GM13976 (cell line): Measurements from ENCODE around the gene PAX7.

Source experiments
- DNase-seq: peaks from one replicate; pipeline ENCODE4 v3.0.0; 2012; ENCODE audit warnings: low spot score
- in situ Hi-C: fragments of 300-500 bp; cut with MboI; formaldehyde crosslinking; loops from one replicate; pipeline ENCODE4 v1.12.0; 2022; ENCODE audit warnings: low sequenced_read_pairs, mixed read lengths, inconsistent platforms; ENCODE audit not compliant: unreplicated experiment
- TF ChIP-seq, protein P1 (sequence below): IDR thresholded peaks from 2 replicates; pipeline ENCODE4 v1.5.1; 2012; ENCODE audit warnings: borderline replicate concordance, mild to moderate bottlenecking; ENCODE audit not compliant: insufficient read depth; ENCODE audit errors: extremely low read depth, missing control alignments, control extremely low read depth

Gene PAX7

DNA sequence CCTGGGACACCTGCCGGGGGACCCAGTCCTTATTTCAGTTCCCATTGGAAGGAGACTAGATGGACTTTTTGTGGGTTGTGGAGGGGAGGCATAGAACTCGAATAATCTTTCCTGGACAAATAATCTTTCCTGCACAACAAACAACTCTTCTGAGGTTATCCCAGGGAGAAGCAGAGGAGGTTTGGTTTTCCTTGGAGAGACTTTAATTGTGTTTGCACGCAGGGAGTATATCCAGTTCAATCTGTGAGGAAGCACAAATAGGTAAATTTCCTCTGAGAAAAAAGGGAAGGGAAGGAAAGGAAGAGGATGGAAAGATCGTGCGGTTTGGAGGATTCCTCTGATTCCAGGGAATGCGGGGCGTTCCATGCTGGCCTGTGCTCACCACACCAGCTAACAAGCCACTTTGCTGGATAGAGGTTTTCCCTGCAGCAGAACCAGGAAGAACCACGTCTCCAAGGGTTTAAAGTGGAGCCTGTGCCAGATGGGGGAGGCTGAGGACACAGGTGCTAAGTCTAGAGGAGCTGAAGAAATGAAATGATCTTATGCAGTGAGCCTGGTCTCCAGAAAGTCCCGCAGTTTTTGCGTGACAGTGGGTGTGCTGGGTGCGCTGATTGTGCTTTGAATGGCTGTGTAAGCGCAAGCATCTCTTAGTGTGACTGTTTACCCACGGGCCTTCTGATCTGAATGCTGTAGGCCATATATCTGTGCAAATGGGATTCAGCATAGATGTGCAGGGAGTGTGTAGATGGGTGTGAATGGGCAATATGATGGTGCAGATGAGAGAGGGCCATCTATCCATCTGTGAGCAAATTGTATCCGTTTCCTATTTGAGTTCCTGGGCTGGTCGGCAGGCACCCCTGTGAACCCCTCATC lies 7.6 kb downstream of the PAX7 start:
- in situ Hi-C loops: no loop called here
- TF ChIP-seq, protein P1, sequence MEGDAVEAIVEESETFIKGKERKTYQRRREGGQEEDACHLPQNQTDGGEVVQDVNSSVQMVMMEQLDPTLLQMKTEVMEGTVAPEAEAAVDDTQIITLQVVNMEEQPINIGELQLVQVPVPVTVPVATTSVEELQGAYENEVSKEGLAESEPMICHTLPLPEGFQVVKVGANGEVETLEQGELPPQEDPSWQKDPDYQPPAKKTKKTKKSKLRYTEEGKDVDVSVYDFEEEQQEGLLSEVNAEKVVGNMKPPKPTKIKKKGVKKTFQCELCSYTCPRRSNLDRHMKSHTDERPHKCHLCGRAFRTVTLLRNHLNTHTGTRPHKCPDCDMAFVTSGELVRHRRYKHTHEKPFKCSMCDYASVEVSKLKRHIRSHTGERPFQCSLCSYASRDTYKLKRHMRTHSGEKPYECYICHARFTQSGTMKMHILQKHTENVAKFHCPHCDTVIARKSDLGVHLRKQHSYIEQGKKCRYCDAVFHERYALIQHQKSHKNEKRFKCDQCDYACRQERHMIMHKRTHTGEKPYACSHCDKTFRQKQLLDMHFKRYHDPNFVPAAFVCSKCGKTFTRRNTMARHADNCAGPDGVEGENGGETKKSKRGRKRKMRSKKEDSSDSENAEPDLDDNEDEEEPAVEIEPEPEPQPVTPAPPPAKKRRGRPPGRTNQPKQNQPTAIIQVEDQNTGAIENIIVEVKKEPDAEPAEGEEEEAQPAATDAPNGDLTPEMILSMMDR: no peak
- DNase-seq: no peak

DNA sequence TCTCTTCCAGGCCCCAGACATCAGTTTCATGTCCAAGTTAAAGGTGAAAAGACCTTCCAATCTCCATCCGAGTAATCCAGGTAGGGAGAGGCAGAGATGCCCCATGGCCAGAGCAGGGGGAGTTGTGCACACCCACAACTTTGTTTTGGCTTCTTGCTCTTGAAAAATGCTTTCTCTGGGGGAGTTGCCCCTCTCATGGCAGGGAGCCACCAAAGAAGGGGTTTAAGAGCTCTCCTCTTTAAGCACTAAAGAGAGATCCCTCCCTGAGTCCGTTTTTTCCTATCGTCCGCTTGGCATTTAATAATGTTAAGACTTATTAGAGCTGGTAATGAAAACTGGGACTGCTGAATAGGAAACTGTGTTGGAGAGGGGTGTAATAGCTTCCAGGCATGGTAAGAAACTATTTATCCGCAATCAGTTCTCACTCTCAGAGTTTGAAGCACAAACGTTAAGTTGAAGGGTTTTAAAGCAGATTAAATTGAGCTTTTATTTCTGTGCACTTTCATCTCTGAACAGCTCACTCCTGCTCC lies 8.3 kb downstream of the PAX7 start:
- DNase-seq: no peak
- in situ Hi-C loops: no loop called here
- TF ChIP-seq, protein P1: no peak

DNA sequence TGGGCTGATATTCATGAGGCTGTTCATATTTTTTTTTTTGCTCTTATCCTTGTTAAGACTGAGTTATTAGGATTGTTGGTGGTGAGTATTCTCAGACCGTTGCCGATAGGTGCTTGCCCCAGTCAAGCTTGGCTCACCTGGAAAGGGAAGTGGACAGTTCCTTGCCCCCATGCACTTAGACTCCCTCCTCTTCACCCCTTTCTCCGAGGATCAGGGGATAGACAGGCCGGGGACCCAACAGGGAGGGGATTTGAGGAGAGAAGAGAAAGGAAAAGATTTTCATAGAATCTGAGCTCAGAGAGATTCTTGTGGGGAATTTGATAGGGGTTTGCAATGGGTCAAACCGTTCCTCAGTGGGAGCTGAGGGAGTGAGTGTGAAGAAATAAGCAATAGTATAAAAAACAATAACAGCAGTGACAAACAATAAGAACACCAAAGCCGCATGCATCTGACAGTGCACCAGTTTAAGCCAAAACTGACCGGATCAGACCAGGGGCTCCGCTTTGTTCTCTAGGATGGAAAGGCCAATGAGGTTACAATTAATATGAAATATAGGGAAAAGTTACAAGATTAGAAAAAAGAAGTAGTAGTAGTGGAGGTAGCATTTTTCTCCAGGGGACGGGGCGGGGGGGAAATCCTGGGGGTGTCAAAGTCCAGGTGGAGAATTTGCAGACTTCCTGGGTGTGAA lies 8.9 kb downstream of the PAX7 start:
- TF ChIP-seq, protein P1: no peak
- in situ Hi-C loops: no loop called here
- no peak for DNase-seq

DNA sequence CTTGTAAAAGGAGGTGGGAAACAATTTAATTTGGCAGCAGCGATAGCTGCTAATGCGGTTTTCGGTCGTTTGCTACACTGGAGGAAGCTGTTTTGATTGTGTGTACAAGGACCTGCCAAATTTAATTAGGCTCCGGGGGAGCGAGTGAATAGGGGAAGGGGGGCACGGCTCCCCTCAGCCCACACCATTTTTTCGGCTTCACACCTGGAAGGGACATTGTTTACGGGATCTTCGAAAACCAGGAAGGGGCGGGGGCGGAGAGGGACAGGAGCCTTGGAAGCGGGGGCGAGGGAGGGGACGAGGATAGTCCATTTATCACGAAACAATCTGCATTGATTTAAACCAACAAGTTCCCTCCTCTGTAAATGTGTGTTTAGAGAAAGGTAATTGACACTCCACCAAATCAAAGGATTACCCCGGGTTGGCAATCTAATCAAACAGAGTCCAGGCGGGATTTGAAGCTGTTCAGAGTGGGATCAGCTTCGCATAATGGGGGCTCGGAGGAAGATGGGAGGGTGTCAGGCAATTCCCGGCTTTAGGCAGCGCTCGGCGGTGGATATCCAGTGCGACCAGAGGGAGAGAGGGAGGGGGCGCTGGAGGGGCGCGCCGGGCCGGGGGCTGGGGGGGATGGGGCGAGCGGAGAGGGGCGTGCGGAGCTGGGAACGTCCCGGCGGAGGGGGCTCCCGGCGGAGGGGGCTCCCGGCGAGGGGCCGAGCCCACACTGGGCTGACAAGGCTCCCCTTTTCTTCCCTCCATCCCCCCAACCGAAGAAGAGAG lies 9.8 kb downstream of the PAX7 start:
- TF ChIP-seq, protein P1: no peak
- DNase-seq: no peak
- in situ Hi-C loops: no loop called here

DNA sequence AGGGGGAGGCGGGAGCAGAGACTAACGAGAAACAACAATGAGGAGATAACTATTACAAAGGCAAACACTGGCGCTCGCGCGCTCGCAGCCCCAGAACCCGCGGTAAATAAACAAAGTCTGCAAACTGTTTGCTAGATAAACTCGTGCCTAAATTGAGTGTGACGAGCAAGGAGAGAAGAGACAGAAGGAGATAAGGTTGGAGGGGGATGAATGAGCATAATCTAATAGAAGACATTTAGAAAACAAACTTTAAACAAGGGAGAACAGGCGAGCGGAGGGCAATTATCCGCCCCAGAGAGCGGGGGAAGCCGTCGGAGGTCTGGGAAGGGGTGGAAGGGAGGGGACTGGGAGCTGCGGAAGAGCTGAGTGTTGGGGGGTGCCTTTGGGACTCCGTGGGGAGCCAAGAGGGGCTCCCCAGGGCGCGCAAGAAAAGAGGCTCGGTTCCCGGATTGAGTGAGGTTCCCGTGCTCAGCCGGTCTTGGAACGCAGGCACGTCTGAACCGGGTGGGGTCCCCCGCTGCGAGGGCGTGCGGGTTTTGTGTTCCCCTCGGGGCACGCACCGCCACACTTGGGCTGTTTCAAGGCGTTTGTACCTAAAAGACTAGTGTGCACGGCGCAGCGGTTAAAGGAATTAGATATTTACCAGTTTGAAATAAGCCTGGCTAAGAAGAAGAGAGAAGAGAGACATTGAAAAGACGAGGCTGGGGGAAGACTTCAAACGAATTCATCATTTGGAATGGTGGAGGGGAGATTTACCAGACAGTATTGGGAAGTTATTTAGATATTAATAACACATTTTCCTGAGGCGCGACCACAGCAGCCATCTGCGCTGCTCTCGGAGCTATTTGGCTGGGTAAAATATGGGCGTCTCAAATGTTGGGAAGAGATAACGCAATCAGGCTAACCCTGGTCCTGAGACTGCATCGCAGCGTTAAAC lies 10.6 kb downstream of the PAX7 start:
- TF ChIP-seq, protein P1: no peak
- DNase-seq: no peak
- in situ Hi-C loops: no loop called here
